ENCODE measurements around the gene YY1. TPM values are rescaled to one million over a fixed set of nuclear protein-coding genes. Genes with fewer than 3 reads are reported as not detected.

YY1 gene
- total and polyA plus RNA-seq, 2 of the 8 experiments (the other 6 are each of a cell fraction or from before 2014, with no cell fraction given) = 26.4 to 106 TPM

DNA sequence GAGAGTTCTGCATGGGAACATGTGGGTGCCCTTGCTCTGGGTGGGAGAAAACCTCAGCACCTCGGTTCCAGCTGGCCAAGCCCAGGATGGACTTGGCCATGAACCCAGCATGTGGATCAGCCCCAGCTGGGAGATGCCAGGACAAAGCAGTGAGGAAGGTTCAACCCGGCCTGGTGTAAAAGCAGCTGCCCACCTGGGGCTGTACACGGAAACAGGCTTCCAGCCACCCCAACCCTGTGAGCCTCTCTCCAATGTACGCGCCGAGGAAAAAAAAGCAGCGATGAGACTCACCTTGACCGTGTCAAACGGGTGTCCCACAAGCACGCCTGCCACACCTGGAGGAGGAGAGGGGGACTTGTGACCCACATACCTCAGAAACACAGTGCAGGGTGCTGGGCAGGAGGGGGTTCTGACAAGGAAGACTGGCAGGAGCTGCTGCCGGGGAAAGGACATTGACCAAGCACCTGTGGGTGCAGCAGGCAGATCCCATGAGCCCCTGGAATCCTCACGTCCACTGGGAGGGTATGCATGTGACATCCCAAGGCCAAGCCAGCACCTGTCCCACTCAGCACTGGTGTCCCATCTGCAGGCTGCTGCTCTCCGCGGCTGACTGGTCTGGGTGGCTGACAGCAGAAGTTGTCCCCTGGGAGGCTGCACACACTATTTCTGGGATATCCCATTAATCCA lies 59.8 kb downstream of the YY1 start (continued):
- TF ChIP-seq CHD7 (IDR thresholded peaks at IDR 0.05; ENCODE audit: insufficient replicate concordance, low read length) = no peak
- TF ChIP-seq CEBPB (IDR thresholded peaks at IDR 0.05; ENCODE audit: low read depth, low read length) = no peak
- TF ChIP-seq POLR2AphosphoS5 (IDR thresholded peaks at IDR 0.05; ENCODE audit: low read depth, low read length) = no peak
- no peak for TF ChIP-seq ATF3 (IDR thresholded peaks at IDR 0.05; ENCODE audit: insufficient read depth, low read depth, low read length)
- TF ChIP-seq TCF12 (IDR thresholded peaks at IDR 0.05; ENCODE audit: low read depth, low read length) = no peak
- TF ChIP-seq SIRT6 (IDR thresholded peaks at IDR 0.05; ENCODE audit: low read length) = no peak
- no peak for TF ChIP-seq YY1 (IDR thresholded peaks at IDR 0.05; ENCODE audit: low read depth, low read length)
- TF ChIP-seq, protein P1, sequence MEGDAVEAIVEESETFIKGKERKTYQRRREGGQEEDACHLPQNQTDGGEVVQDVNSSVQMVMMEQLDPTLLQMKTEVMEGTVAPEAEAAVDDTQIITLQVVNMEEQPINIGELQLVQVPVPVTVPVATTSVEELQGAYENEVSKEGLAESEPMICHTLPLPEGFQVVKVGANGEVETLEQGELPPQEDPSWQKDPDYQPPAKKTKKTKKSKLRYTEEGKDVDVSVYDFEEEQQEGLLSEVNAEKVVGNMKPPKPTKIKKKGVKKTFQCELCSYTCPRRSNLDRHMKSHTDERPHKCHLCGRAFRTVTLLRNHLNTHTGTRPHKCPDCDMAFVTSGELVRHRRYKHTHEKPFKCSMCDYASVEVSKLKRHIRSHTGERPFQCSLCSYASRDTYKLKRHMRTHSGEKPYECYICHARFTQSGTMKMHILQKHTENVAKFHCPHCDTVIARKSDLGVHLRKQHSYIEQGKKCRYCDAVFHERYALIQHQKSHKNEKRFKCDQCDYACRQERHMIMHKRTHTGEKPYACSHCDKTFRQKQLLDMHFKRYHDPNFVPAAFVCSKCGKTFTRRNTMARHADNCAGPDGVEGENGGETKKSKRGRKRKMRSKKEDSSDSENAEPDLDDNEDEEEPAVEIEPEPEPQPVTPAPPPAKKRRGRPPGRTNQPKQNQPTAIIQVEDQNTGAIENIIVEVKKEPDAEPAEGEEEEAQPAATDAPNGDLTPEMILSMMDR (IDR thresholded peaks at IDR 0.05; ENCODE audit: control extremely low read depth in 1 of 3, insufficient read depth in 1 of 3, low read depth in 1 of 3, low read length in 3 of 3) = no peak
